Measurements from ENCODE around the gene ERFE. TPM values are rescaled to one million over a fixed set of nuclear protein-coding genes. Genes with fewer than 3 reads are reported as not detected.

Gene ERFE
- total and polyA plus RNA-seq, 2 donors (not counting 3 experiments of a cell fraction or from before 2014, with no cell fraction given) = 0.65 to 1.2 TPM

DNA sequence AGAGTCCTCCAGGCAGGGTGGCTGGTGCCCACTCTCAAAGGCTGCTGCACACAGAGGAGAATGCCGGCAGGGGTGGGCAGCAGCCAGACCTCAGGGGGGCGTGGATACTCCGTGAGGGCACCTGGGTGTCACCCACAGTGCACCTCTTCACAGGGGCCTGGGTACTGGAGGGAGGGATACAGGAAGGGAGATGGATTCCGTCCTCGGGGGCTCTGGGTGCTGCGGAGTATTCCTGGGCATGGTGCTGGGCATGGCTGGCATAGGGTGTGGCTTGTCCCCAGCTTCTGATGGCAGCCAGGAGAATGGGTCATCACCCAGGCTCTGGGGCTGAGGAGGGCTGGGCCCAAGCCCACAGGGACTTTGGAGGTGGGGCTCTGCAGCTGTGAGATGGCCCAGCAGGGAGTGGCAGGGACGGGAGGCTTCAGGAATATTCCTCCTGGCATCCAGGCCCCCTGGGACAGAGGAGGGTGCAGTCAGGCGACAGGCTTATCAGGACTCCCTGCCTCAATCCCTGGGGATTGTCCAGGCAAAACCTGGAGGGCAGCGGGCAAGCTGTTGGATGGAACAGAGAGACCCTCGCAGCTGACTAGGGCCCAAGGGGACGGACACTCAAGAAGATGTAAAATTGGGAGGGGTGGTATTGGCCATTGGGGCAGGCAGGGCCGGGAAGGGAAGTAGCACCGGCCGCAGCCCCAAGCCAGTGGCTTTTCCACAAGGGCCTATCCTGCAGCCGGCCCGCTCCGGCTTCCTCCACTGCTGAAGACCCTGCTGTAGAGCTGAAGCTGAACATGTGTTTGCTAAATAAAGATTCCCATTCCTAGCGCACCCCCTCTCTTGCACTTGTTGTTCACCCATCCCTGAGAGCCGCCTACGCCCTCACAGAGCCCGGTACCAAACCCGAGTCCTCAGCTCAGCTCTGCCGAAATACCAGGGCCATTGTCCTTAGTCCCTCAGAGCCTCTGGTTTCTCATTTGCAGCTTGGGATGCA, 26.0 kb upstream of the ERFE start:
- H3K4me3 ChIP-seq (replicated peaks in 1 of 3; ENCODE audit: insufficient read depth in 1 of 3, low read depth in 1 of 3, low read length in 3 of 3) = no peak overlapping the region
- no peak overlapping the region for H3K9ac ChIP-seq (replicated peaks; ENCODE audit: extremely low read depth, insufficient read depth, low read length)
- no peaks in the 10 kb centered on the region for H4K20me1 ChIP-seq (replicated peaks; ENCODE audit: control insufficient read depth, extremely low read depth, insufficient read depth, low read length)
- no peak overlapping the region for H3K27ac ChIP-seq (ENCODE audit: insufficient read depth, low read depth, low read length)
- DNase-seq (ENCODE audit: low read depth, low spot score) (no peak), FAIRE-seq (no peak)
- intact Hi-C loops (cut with micrococcal nuclease) = no loop called here
- ChIA-PET POLR2A (no interaction called here), CTCF (no interaction called here)
- no TSS peak for BruUV-seq (replicated peaks)
- H2AFZ ChIP-seq (ENCODE audit: low read depth, low read length) = no peak overlapping the region
- H3K27me3 ChIP-seq (ENCODE audit: control insufficient read depth in 2 of 2, insufficient read depth in 2 of 2, low read length in 2 of 2) = no peaks in the 10 kb centered on the region
- no peaks in the 10 kb centered on the region for H3K36me3 ChIP-seq (ENCODE audit: control insufficient read depth in 2 of 2, extremely low read depth in 1 of 2, insufficient read depth in 2 of 2, low read length in 2 of 2)
- TF ChIP-seq, protein P1, sequence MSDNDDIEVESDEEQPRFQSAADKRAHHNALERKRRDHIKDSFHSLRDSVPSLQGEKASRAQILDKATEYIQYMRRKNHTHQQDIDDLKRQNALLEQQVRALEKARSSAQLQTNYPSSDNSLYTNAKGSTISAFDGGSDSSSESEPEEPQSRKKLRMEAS (IDR thresholded peaks at IDR 0.05; ENCODE audit: insufficient read depth, insufficient read length) = no peak
- TF ChIP-seq EZH2 (IDR thresholded peaks at IDR 0.05; ENCODE audit: borderline replicate concordance, low read depth, low read length, severe bottlenecking) = no peak
- no peak for TF ChIP-seq MYC (IDR thresholded peaks at IDR 0.05; ENCODE audit: low read depth, low read length)
- no peak for TF ChIP-seq POLR2AphosphoS5 (IDR thresholded peaks at IDR 0.05; ENCODE audit: insufficient read depth, low read depth, low read length)
- TF ChIP-seq, protein P2, sequence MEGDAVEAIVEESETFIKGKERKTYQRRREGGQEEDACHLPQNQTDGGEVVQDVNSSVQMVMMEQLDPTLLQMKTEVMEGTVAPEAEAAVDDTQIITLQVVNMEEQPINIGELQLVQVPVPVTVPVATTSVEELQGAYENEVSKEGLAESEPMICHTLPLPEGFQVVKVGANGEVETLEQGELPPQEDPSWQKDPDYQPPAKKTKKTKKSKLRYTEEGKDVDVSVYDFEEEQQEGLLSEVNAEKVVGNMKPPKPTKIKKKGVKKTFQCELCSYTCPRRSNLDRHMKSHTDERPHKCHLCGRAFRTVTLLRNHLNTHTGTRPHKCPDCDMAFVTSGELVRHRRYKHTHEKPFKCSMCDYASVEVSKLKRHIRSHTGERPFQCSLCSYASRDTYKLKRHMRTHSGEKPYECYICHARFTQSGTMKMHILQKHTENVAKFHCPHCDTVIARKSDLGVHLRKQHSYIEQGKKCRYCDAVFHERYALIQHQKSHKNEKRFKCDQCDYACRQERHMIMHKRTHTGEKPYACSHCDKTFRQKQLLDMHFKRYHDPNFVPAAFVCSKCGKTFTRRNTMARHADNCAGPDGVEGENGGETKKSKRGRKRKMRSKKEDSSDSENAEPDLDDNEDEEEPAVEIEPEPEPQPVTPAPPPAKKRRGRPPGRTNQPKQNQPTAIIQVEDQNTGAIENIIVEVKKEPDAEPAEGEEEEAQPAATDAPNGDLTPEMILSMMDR (IDR thresholded peaks at IDR 0.05; ENCODE audit: extremely low read depth in 1 of 2, insufficient read depth in 1 of 2, low read depth in 1 of 2, low read length in 2 of 2) = no peak
- no peak for TF ChIP-seq JUN (IDR thresholded peaks at IDR 0.05; ENCODE audit: borderline replicate concordance, insufficient read depth, insufficient read length, low read depth)
- TF ChIP-seq FOS (IDR thresholded peaks at IDR 0.05; ENCODE audit: borderline replicate concordance, insufficient read depth, low read length) = no peak
- H3K9me1 ChIP-seq (replicated peaks; ENCODE audit: control insufficient read depth, extremely low read depth, insufficient read depth, low read length) = no peaks in the 10 kb centered on the region
- no peak overlapping the region for H3K4me2 ChIP-seq (ENCODE audit: insufficient read depth, low read length)
- dilution Hi-C loops (cut with MboI; ENCODE audit: extremely low pct_ligation_motif_present, low sequenced_read_pairs) = no loop called here
- H3K79me2 ChIP-seq (ENCODE audit: control insufficient read depth, insufficient read depth, low read length) = no peaks in the 10 kb centered on the region
- no peaks in the 10 kb centered on the region for H3K4me1 ChIP-seq (ENCODE audit: control insufficient read depth, extremely low read depth, insufficient read depth, low read length)
- no peaks in the 10 kb centered on the region for H3K9me3 ChIP-seq (replicated peaks; ENCODE audit: control insufficient read depth, insufficient read depth, low read length)

Data from endothelial cell of umbilical vein (primary cell).